Bronchial epithelial cell (primary cell): ENCODE results near the gene B3GLCT. TPM values are rescaled to one million over a fixed set of nuclear protein-coding genes. Genes with fewer than 3 reads are reported as not detected.

ENCODE experiments used
- DNase-seq: peaks from one replicate; pipeline ENCODE4 v3.0.0-alpha.2; 2010; ENCODE audit warnings: low read depth
- FAIRE-seq: peaks from 2 replicates; lab custom pipeline; 2011; peaks lifted over from hg19 to GRCh38; lab: Jason Lieb, UNC
- H3K27me3 ChIP-seq: 2 replicates; pipeline ENCODE4 v1.5.1; 2011; ENCODE audit warnings: low read length; ENCODE audit not compliant: control insufficient read depth, insufficient read depth
- H3K36me3 ChIP-seq: 2 replicates; pipeline ENCODE4 v1.5.1; 2011; ENCODE audit warnings: low read length; ENCODE audit not compliant: control insufficient read depth, insufficient read depth
- H3K4me3 ChIP-seq: 2 replicates; pipeline ENCODE4 v1.5.1; 2011; ENCODE audit warnings: mild to moderate bottlenecking, low read depth, low read length, control low read depth
- total RNA-seq: library from RNA; depleted of rRNA; stranded (reverse); fragments of >200 nt; gene quantifications from 2 replicates; pipeline ENCODE4 v1.2.1, GENCODE V29; 2014
- TF ChIP-seq, protein P1 (sequence below): IDR thresholded peaks from 2 replicates; pipeline ENCODE4 v1.5.1; 2011; ENCODE audit warnings: mild to moderate bottlenecking, moderate library complexity, low read length, control low read depth, inconsistent platforms; ENCODE audit not compliant: insufficient read depth, severe bottlenecking

B3GLCT gene
- total RNA-seq, 1 donor from 2014 or later = 3.9 TPM

DNA sequence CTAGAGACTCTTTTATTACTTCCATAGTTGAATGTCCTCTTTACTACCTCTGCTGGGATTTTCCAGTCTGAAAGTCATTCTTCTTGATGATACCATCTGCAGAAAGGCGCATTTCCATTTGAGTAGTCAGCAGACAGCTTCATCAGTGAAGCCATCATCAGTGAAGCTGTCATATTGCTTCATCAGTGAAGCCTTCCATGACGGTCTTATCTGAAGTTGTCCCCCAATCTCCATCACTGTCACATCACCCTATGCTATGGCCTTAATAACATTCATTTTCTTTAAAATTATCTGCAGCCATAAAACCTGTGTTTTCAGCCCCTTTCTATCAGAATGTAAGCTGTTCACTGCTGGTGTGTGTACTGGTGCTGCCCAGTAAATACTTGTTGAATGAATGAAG is 151.6 kb downstream of the B3GLCT start:
- Histone ChIP-seq H3K36me3 (no peaks in the 10 kb centered on the region), H3K27me3 (no peaks in the 10 kb centered on the region), H3K4me3 (no peak overlapping the region)
- TF ChIP-seq, protein P1, sequence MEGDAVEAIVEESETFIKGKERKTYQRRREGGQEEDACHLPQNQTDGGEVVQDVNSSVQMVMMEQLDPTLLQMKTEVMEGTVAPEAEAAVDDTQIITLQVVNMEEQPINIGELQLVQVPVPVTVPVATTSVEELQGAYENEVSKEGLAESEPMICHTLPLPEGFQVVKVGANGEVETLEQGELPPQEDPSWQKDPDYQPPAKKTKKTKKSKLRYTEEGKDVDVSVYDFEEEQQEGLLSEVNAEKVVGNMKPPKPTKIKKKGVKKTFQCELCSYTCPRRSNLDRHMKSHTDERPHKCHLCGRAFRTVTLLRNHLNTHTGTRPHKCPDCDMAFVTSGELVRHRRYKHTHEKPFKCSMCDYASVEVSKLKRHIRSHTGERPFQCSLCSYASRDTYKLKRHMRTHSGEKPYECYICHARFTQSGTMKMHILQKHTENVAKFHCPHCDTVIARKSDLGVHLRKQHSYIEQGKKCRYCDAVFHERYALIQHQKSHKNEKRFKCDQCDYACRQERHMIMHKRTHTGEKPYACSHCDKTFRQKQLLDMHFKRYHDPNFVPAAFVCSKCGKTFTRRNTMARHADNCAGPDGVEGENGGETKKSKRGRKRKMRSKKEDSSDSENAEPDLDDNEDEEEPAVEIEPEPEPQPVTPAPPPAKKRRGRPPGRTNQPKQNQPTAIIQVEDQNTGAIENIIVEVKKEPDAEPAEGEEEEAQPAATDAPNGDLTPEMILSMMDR = no peak
- FAIRE-seq = no peak
- no peak for DNase-seq

- FAIRE-seq (no peak), DNase-seq (no peak)
- TF ChIP-seq, protein P1 = no peak
- no peaks in the 10 kb centered on the region for H3K36me3 ChIP-seq
- no peaks in the 10 kb centered on the region for H3K27me3 ChIP-seq
- H3K4me3 ChIP-seq = no peak overlapping the region
Observed at GRCh38 chr13:31352467-31352866, 152.7 kb downstream of the B3GLCT start.

- DNase-seq (no peak), FAIRE-seq (no peak)
- TF ChIP-seq, protein P1 = no peak
- no peaks in the 10 kb centered on the region for H3K36me3 ChIP-seq
- H3K27me3 ChIP-seq = no peaks in the 10 kb centered on the region
- no peak overlapping the region for H3K4me3 ChIP-seq
Observed at GRCh38 chr13:31355001-31355400, 155.2 kb downstream of the B3GLCT start.

GRCh38 chr13:31356991-31357390 is 157.2 kb downstream of the B3GLCT start:
- FAIRE-seq (no peak), DNase-seq (no peak)

DNA sequence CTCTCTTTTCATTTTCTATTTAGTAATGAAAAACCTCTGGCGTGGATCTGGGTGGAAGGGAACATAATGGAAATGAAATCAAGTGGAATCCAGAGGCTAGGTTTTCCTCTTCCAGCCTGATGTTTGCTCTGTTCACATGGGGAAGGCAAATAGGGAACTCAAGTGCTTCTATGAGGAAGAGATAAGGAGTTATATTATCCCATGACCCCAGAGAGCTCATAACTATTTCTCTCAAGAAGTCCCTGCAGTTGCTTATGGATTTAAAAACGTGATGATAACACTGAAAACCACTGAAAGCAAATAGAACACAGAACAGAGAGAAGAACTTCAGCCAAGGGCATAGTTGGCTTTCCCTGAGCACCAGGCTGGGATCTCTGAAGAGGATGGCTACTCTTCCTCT is 157.8 kb downstream of the B3GLCT start:
- no peak overlapping the region for H3K4me3 ChIP-seq
- TF ChIP-seq, protein P1 = no peak
- DNase-seq = no peak
- H3K36me3 ChIP-seq = no peaks in the 10 kb centered on the region
- no peaks in the 10 kb centered on the region for H3K27me3 ChIP-seq
- FAIRE-seq = no peak

More at GRCh38 chr13:31356991-31357390, 157.2 kb downstream of the B3GLCT start:
- Histone ChIP-seq H3K27me3 (no peaks in the 10 kb centered on the region), H3K4me3 (no peak overlapping the region), H3K36me3 (no peaks in the 10 kb centered on the region)
- TF ChIP-seq, protein P1 = no peak

GRCh38 chr13:31361673-31362072 is 161.9 kb downstream of the B3GLCT start:
- TF ChIP-seq, protein P1 = no peak
- H3K4me3 ChIP-seq = no peak overlapping the region
- no peaks in the 10 kb centered on the region for H3K27me3 ChIP-seq
- H3K36me3 ChIP-seq = no peaks in the 10 kb centered on the region
- DNase-seq = peak; percentile 53
- FAIRE-seq = no peak
